ENCODE data around the gene TMEM190.

- TF ChIP-seq POLR2A (IDR thresholded peaks at IDR 0.05) (no peak), CTCF (IDR thresholded peaks at IDR 0.05) (no peak)
Observed at GRCh38 chr19:55345818-55346724, 30.6 kb upstream of the TMEM190 start.
